ENCODE data around the gene FMNL3. TPM values are rescaled to one million over a fixed set of nuclear protein-coding genes. Genes with fewer than 3 reads are reported as not detected.
A peak's percentile ranks its signal among the peaks of the same experiment; 100 is the strongest.

FMNL3 gene
- total and polyA plus RNA-seq, 2 of the 8 experiments (the other 6 are each of a cell fraction or from before 2014, with no cell fraction given) = 8.6 to 29.0 TPM

DNA sequence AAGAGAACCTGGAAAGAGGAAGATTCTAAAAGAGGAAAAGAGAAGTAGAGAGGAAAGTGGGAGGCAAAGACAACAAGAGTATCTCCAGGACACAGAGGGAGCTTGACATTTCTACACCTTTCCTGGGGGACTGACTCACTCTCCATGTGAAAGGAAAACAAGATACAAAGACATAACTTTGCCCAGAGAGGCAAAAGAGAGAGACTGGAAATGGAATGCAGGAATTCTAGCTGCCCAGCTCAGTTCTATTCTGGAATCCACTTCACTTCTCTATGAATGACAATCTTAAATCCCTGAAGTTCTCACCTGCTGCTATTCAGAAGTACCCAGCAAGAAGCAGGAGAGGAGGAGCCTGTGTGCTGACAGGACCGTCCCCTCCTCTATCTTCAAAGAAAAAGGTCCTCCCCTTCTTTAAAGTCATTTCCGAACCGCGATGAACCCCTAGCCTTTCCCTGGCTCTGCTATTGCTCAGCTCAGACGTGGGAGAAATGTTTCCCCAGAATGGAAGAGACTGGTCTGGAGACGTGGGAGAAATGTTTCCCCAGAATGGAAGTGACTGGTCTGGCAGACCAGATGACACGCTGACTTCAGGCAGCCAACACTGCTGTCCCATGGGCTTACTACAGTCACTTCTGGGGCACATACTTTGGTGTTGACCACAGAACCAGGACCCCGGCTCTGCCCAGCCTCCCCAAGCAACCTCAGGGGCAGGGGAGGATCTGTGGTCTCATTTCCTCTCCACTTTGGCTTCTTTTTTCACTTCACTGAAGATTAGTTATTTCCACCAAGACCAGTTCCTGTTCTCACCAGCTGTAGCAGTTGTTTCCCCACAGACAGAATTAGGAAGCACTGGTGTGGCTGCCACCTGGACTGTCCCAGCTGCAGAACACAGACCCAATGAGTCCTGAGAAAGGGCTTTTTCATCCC is 8.3 kb downstream of the FMNL3 start:
- no peak overlapping the region for H2BK20ac ChIP-seq (ENCODE audit: low read length)
- TF ChIP-seq TBP (IDR thresholded peaks at IDR 0.05; ENCODE audit: low read depth, low read length) (no peak), CTCF (IDR thresholded peaks at IDR 0.05; ENCODE audit: control extremely low read depth in 1 of 3, insufficient read depth in 1 of 3, low read depth in 1 of 3, low read length in 3 of 3) (no peak), CBX8 (IDR thresholded peaks at IDR 0.05; ENCODE audit: borderline replicate concordance, low read depth, low read length) (no peak), NRF1 (IDR thresholded peaks at IDR 0.05; ENCODE audit: low read depth, low read length) (no peak), RXRA (IDR thresholded peaks at IDR 0.05; ENCODE audit: insufficient read depth, low read depth, low read length) (no peak), EGR1 (IDR thresholded peaks at IDR 0.05; ENCODE audit: borderline replicate concordance, low read depth, low read length) (no peak), EP300 (IDR thresholded peaks at IDR 0.05; ENCODE audit: borderline replicate concordance in 1 of 2, low read depth in 2 of 2, low read length in 2 of 2) (no peak)

More for the DNA sequence above, 8.3 kb downstream of the FMNL3 start:
- H3K56ac ChIP-seq (replicated peaks; ENCODE audit: insufficient read length, low read depth, low read length) = no peak overlapping the region
- H3K9me3 ChIP-seq (ENCODE audit: insufficient read depth in 2 of 2, low read depth in 1 of 2, low read length in 1 of 2) = no peaks in the 10 kb centered on the region
- no peaks in the 10 kb centered on the region; the same call in 1 of the 2 replicates for H3K79me1 ChIP-seq (ENCODE audit: low read depth, low read length)
- H2BK15ac ChIP-seq (ENCODE audit: low read length) = 0 out of 2 replicates have a peak overlapping the region, but pooled peaks have one; percentile 5
- H2AFZ ChIP-seq (ENCODE audit: low read length) = no peak overlapping the region
- H2BK5ac ChIP-seq (ENCODE audit: low read depth, low read length) = peak overlapping the region; percentile 62
- H3K23me2 ChIP-seq (ENCODE audit: low read depth, low read length) = peaks cover 2% of the 10 kb centered on the region; the same call in 1 of the 2 replicates
- H2BK120ac ChIP-seq (replicated peaks; ENCODE audit: low read depth, low read length) = no peak overlapping the region
- no peaks in the 10 kb centered on the region for H3K36me3 ChIP-seq (ENCODE audit: control insufficient read depth in 2 of 4, insufficient read depth in 4 of 4, low read length in 3 of 4)
- peaks cover 3 to 4% of the 10 kb centered on the region in 2 experiments for H4K20me1 ChIP-seq (replicated peaks in 1 of 2; ENCODE audit: control insufficient read depth in 1 of 2, insufficient read depth in 2 of 2, low read length in 2 of 2)
- H3K9ac ChIP-seq (replicated peaks in 1 of 4; ENCODE audit: extremely low read depth in 1 of 4, low read depth in 3 of 4, low read length in 3 of 4) = 0 out of 7 replicates have a peak overlapping the region, but pooled peaks of 1 of the 4 experiments have one; percentile 11
- no peak overlapping the region for H4K8ac ChIP-seq (ENCODE audit: extremely low read depth, insufficient read depth, low read length)
- H2AK5ac ChIP-seq (ENCODE audit: low read depth, low read length) = no peak overlapping the region
- DNase-seq (ENCODE audit: low read depth in 1 of 2, low spot score in 2 of 2) = peak; percentile 57 to 67
- H3K4ac ChIP-seq (replicated peaks; ENCODE audit: insufficient read length, low read depth, low read length) = no peak overlapping the region
- H3K14ac ChIP-seq (ENCODE audit: insufficient read length) = no peak overlapping the region
- ChIA-PET POLR2A (ENCODE audit: partially characterized antibody) (interaction anchor here (0.6 to 5.0 kb wide), 16 partner anchors 9 to 213 kb away, joined by 3 to 34 read pairs (median 4); partner anchors contain the start of genes FMNL3 and TMBIM6), CTCF (ENCODE audit: partially characterized antibody) (interaction anchor here (0.9 to 3.1 kb wide), 8 partner anchors 9 to 75 kb away, joined by 3 to 14 read pairs (median 3); partner anchors contain the start of gene PRPF40B)
- H3K4me1 ChIP-seq (replicated peaks in 1 of 4; ENCODE audit: control insufficient read depth in 3 of 4, insufficient read depth in 4 of 4, low read length in 3 of 4) = peaks cover 7 to 45% (median 22%) of the 10 kb centered on the region in 4 experiments
- H3K79me2 ChIP-seq (ENCODE audit: control insufficient read depth in 1 of 2, insufficient read depth in 2 of 2, low read length in 2 of 2) = peaks cover 0 to 67% of the 10 kb centered on the region in 2 experiments; a peak in 3 of 4 replicates
- peak; percentile 84 for FAIRE-seq
- no peak overlapping the region for H4K91ac ChIP-seq (replicated peaks; ENCODE audit: insufficient read length, low read length)
- peak overlapping the region; percentile 64; the same call in 1 of the 2 replicates for H3K27ac ChIP-seq (ENCODE audit: low read depth, low read length)
- H3K27me3 ChIP-seq (replicated peaks in 1 of 4; ENCODE audit: control insufficient read depth in 3 of 4, extremely low read depth in 1 of 4, insufficient read depth in 3 of 4, low read length in 3 of 4) = no peaks in the 10 kb centered on the region
- H3K18ac ChIP-seq (ENCODE audit: extremely low read depth, low read length) = peak overlapping the region; percentile 66
- peak overlapping the region in 3 of 4 experiments; percentile 16 to 49 (median 32); a peak in 4 of 8 replicates for H3K4me3 ChIP-seq (ENCODE audit: extremely low read depth in 1 of 4, insufficient read depth in 2 of 4, low read depth in 3 of 4, low read length in 4 of 4)
- H2BK12ac ChIP-seq (ENCODE audit: low read depth, low read length) = peak overlapping the region; percentile 62
- WGBS, 2 experiments (ENCODE audit: extremely low coverage in 1 of 2, insufficient coverage in 1 of 2, insufficient read length in 1 of 2, insufficient replicate concordance in 2 of 2, low coverage in 1 of 2, low lambda C conversion rate in 2 of 2, missing lambda C conversion rate in 1 of 2) = 9% methylated on average over 8 of the region's 8 CpGs; no CpG with 5 or more reads in 1 of the 2 experiments
- H3K23ac ChIP-seq (ENCODE audit: insufficient read length) = no peak overlapping the region
- H3K4me2 ChIP-seq (ENCODE audit: insufficient read depth in 1 of 2, low read depth in 2 of 2, low read length in 2 of 2) = peak overlapping the region; percentile 76 to 82
- H4K5ac ChIP-seq (ENCODE audit: insufficient read length, low read depth, low read length) = no peak overlapping the region

Data from H1 (cell line).